Colonic mucosa (tissue), 4 donors: Measurements from ENCODE around the gene KIF21B. TPM values are rescaled to one million over a fixed set of nuclear protein-coding genes. Genes with fewer than 3 reads are reported as not detected.

Source experiments
- DNase-seq: peaks from one replicate; pipeline ENCODE4 v3.0.0-alpha.2; 2020
- H3K27ac ChIP-seq: fragments of 200-600 bp; one replicate; pipeline ENCODE4 v1.8.0; 2021
- H3K27me3 ChIP-seq: fragments of 200-600 bp; one replicate; pipeline ENCODE4 v1.8.0; 2021
- H3K36me3 ChIP-seq: fragments of 200-600 bp; one replicate; pipeline ENCODE4 v1.8.0; 2021
- H3K4me1 ChIP-seq: fragments of 200-600 bp; one replicate; pipeline ENCODE4 v1.8.0; 2021; ENCODE audit warnings: mild to moderate bottlenecking
- H3K4me3 ChIP-seq: fragments of 200-600 bp; one replicate; pipeline ENCODE4 v1.8.0; 2021
- H3K9ac ChIP-seq, 2 donors: one replicate each; pipeline ENCODE4 v1.7.0; 2013; ENCODE audit warnings: control low read depth in 2 of 2, low read depth in 2 of 2, low read length in 2 of 2
- H3K9me3 ChIP-seq: fragments of 200-600 bp; one replicate; pipeline ENCODE4 v1.8.0; 2021
- intact Hi-C: fragments of 100-400 bp; cut with DNase I; formaldehyde crosslinking; loops from one replicate; pipeline ENCODE4 v1.14.1; 2022
- total RNA-seq, 2 donors: library from RNA; stranded (reverse); fragmentation: NEBNext Ultra II Directional in 1 of 2; extraction: Animal tissue kit (Norgen Biotek cat#: 25700) in 1 of 2; gene quantifications; one replicate each; pipeline ENCODE4 v1.2.1, GENCODE V29; 2021
- TF ChIP-seq, protein P1 (sequence below): fragments of 200-600 bp; IDR thresholded peaks from one replicate; pipeline ENCODE4 v1.8.0; 2022; ENCODE audit warnings: antibody characterized with exemption, mild to moderate bottlenecking
- donor health status: healthy.
- donor health status: DM: no; HTN: no; CAD: no.
- donor health status: DM: no; HTN: no; CAD: no.

The KIF21B gene
- total RNA-seq, 2 donors from 2014 or later = 3.1 to 10.4 TPM

DNA sequence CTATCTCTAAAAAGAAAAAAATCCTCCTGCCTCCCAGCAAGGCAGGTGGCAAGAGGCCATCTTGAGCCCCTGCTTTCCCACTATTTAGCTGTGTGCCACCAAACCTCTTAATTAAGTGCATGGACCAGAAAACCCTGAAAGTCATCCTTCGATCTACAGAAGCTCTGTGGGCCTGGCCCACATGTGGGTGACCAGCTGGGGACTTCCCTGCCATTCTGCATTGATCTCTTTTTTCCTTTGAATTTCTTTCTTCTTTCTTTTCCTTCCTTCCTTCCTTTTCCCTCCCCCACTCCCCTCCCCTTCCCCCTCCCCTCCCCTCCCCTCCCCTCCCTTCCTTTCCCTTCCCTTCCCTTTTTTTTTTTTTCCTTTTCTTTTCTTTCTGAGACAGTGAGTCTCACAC is 38.0 kb downstream of the KIF21B start:
- intact Hi-C loops = no loop called here
- no peaks in the 10 kb centered on the region for H3K27me3 ChIP-seq

GRCh38 chr1:200983035-200983561 is 40.4 kb downstream of the KIF21B start:
- TF ChIP-seq, protein P1, sequence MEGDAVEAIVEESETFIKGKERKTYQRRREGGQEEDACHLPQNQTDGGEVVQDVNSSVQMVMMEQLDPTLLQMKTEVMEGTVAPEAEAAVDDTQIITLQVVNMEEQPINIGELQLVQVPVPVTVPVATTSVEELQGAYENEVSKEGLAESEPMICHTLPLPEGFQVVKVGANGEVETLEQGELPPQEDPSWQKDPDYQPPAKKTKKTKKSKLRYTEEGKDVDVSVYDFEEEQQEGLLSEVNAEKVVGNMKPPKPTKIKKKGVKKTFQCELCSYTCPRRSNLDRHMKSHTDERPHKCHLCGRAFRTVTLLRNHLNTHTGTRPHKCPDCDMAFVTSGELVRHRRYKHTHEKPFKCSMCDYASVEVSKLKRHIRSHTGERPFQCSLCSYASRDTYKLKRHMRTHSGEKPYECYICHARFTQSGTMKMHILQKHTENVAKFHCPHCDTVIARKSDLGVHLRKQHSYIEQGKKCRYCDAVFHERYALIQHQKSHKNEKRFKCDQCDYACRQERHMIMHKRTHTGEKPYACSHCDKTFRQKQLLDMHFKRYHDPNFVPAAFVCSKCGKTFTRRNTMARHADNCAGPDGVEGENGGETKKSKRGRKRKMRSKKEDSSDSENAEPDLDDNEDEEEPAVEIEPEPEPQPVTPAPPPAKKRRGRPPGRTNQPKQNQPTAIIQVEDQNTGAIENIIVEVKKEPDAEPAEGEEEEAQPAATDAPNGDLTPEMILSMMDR = no peak
- H3K27ac ChIP-seq = no peak overlapping the region
- intact Hi-C loops = no loop called here
- no peaks in the 10 kb centered on the region for H3K36me3 ChIP-seq
- DNase-seq = no peak
- H3K4me3 ChIP-seq = no peak overlapping the region
- no peaks in the 10 kb centered on the region for H3K27me3 ChIP-seq
- no peaks in the 10 kb centered on the region for H3K9me3 ChIP-seq
- no peak overlapping the region for H3K9ac ChIP-seq
- no peaks in the 10 kb centered on the region for H3K4me1 ChIP-seq

More for the DNA sequence above, 38.0 kb downstream of the KIF21B start:
- no peak for DNase-seq
- Histone ChIP-seq H3K27ac (no peak overlapping the region), H3K9ac (no peak overlapping the region), H3K9me3 (no peaks in the 10 kb centered on the region), H3K36me3 (no peaks in the 10 kb centered on the region), H3K4me1 (no peaks in the 10 kb centered on the region), H3K4me3 (no peak overlapping the region)
- TF ChIP-seq, protein P1 = no peak

DNA sequence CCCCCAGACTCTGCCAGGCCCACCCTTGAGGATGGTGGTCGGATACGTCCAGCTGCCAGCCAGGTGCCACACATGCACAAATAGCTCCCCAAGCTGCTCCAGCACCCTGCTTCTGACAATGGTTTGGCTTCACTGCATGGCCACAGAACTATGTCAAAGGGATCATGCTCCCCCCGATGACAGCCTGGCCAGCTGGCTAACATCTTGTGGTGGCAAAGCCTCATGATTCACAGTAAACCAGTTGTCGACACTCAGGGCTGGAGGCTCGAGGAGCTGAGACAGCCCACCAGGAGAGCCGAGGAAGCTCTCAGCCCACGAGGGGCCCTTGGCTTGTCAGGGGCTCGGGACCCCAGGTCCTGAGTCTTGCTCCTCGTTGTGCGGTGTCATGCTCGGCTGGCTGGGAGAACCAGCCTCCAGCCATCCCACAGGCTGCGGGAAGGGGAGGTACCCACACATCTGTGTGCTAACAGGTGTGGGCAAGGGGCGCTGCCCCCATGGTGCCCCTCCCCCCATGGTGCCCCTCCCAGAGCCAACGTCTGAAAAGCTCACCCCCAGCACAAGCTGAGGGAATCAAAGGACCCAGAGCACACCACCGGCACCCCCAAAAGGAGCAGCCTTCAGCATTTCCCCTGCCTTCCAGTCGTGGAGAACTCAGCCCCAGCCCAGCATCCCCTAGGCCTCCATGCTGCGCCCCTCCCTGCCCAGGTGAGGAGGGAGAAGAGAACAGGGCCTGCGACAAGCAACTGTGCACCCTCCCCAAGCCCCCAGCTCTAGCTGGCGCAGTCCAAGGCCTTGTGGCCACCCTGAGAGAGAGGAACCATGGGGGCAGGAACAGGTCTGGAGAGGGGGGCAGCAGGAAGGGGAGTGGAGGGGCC is 41.2 kb downstream of the KIF21B start:
- Histone ChIP-seq H3K9me3 (no peaks in the 10 kb centered on the region), H3K27me3 (no peaks in the 10 kb centered on the region), H3K4me3 (no peak overlapping the region), H3K4me1 (no peaks in the 10 kb centered on the region), H3K27ac (no peak overlapping the region), H3K9ac (no peak overlapping the region), H3K36me3 (no peaks in the 10 kb centered on the region)
- TF ChIP-seq, protein P1 = no peak
- DNase-seq = no peak
- intact Hi-C loops = no loop called here

DNA sequence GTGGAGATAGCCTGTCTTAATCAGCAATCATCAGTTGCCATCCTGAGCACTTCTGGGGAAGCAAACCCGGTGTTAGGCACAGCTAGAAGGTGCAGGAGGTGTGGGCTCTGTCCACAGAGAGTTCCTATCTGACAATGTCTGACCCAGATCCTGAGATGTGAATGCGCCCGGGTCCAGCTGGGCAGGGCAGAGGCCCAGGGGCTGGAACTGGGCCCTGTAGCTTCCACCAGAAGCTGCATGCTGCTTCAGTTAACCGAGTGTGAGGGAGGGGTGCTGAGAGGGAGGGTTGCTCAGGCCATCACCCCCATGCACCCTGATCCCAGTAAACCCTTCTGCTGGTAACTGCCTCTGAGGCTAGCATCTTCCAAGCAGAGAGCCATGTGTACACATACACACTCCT is 42.2 kb downstream of the KIF21B start:
- TF ChIP-seq, protein P1 = no peak
- H3K9ac ChIP-seq = no peak overlapping the region
- DNase-seq = no peak
- intact Hi-C loops = no loop called here
- H3K36me3 ChIP-seq = no peaks in the 10 kb centered on the region
- no peak overlapping the region for H3K27ac ChIP-seq
- no peaks in the 10 kb centered on the region for H3K9me3 ChIP-seq
- H3K27me3 ChIP-seq = no peaks in the 10 kb centered on the region
- no peak overlapping the region for H3K4me3 ChIP-seq
- no peaks in the 10 kb centered on the region for H3K4me1 ChIP-seq

DNA sequence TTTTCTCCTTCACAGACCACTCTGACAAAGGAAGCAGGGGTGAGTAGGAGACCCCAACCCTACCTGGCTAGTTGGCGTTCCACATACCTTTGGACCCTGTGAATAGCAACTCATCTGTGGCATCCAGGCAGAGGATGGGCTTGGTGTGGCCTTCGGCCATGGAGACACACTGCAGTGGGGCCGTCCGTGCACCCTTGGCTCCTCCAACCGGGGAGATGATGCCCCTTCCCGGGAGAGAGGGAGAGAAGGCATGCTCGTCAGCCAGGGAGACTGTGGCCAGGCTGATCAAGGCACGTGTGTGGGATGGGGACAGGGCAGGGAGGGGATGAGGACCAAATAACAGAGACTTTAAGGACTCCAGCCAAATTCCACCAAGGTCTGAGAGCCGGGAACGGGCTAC is 42.6 kb downstream of the KIF21B start:
- Histone ChIP-seq H3K27me3 (no peaks in the 10 kb centered on the region), H3K9ac (no peak overlapping the region), H3K4me3 (no peak overlapping the region), H3K36me3 (no peaks in the 10 kb centered on the region), H3K4me1 (no peaks in the 10 kb centered on the region), H3K27ac (no peak overlapping the region), H3K9me3 (no peaks in the 10 kb centered on the region)
- intact Hi-C loops = no loop called here
- DNase-seq = no peak
- TF ChIP-seq, protein P1 = no peak
